ENCODE data around the gene CRACR2A. TPM values are rescaled to one million over a fixed set of nuclear protein-coding genes. Genes with fewer than 3 reads are reported as not detected.

The CRACR2A gene
- total RNA-seq, 1 experiment from 2014 or later, result 22.3 TPM

DNA sequence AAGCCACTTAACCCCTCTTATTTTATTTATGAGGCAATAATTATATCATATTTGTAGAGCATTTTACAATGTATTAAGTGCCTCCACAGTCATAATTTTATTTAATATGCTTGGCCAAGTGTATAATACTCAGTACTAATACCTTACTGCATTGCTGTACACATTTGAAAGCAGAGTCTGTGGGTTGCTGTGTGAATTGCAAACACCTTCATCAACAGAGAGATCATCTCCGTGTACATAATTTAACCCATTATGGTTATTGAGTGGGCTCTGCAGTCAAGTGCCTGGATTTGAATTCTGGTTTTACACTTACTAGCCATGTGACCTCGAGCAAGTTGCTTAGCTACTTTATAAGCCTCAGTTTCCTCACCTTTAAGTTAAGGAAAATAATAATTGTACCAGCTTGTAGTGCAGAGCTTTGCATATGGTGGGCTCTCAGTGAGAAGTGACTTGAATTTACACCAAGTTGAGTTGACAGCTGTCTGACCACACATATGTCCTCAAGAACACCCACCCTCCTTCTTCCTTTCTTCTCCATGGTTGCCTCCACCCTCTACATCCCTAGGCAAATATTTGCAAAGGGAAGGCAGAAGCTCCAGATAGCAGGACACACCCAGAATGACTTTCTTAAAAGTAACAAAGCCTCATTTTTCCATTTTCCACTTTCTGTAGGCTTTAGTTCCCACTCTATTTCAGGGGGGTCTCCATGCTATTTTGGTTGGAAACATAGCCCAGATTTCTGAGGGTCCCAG lies 12.3 kb downstream of the CRACR2A start:
- H3K4me2 ChIP-seq (ENCODE audit: low read depth, low read length, poor library complexity, severe bottlenecking), result no peak overlapping the region
- no peaks in the 10 kb centered on the region for H3K9me3 ChIP-seq (ENCODE audit: low read length)
- H3K36me3 ChIP-seq (ENCODE audit: insufficient read depth, low read length), result peaks cover 8% of the 10 kb centered on the region; the same call in 1 of the 2 replicates
- peaks cover 10% of the 10 kb centered on the region; the same call in 1 of the 2 replicates for H4K20me1 ChIP-seq (ENCODE audit: insufficient read depth, low read depth, low read length)
- H3K4me1 ChIP-seq (ENCODE audit: low read length), result no peaks in the 10 kb centered on the region
- no peak for DNase-seq
- no peak overlapping the region for H3K27ac ChIP-seq (ENCODE audit: low read length)
- no peak overlapping the region for H2AFZ ChIP-seq (ENCODE audit: low read length)
- H3K4me3 ChIP-seq (ENCODE audit: low read length), result no peak overlapping the region
- peaks cover 88% of the 10 kb centered on the region for H3K79me2 ChIP-seq (ENCODE audit: low read length)
- H3K9me2 ChIP-seq (replicated peaks; ENCODE audit: insufficient read depth, low read length), result no peaks in the 10 kb centered on the region
- H3K9ac ChIP-seq (ENCODE audit: low read length), result no peak overlapping the region
- no peaks in the 10 kb centered on the region for H3K27me3 ChIP-seq (ENCODE audit: low read length)

DNA sequence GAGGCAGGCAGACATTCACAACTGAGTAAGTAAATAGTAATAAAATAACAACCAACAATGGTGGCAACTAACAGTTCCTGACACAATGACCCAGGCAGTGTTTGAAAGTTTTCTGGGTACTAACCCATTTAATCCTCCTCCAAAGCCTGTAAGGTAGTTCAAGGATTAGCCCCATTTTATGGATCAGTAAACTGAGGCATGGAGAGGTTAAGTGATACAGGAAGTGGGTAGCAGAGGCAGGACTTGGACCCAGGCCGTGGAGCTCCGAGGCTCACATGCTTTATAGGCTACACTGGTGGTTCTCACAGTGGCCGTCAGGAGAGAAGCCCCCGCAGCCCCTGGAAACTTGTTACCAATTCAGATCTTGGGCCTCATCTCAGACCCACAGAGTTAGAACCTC lies 17.5 kb downstream of the CRACR2A start:
- H3K4me1 ChIP-seq (ENCODE audit: low read length), result no peaks in the 10 kb centered on the region
- no peak overlapping the region for H3K27ac ChIP-seq (ENCODE audit: low read length)
- H3K9me2 ChIP-seq (replicated peaks; ENCODE audit: insufficient read depth, low read length), result no peaks in the 10 kb centered on the region
- H3K36me3 ChIP-seq (ENCODE audit: insufficient read depth, low read length), result 0 out of 2 replicates have a peak, but pooled peaks cover 3% of the 10 kb centered on the region
- H3K4me2 ChIP-seq (ENCODE audit: low read depth, low read length, poor library complexity, severe bottlenecking), result no peak overlapping the region
- no peak overlapping the region for H3K4me3 ChIP-seq (ENCODE audit: low read length)
- H2AFZ ChIP-seq (ENCODE audit: low read length), result no peak overlapping the region
- peaks cover 70% of the 10 kb centered on the region for H3K79me2 ChIP-seq (ENCODE audit: low read length)
- H3K9me3 ChIP-seq (ENCODE audit: low read length), result no peaks in the 10 kb centered on the region
- H4K20me1 ChIP-seq (ENCODE audit: insufficient read depth, low read depth, low read length), result no peaks in the 10 kb centered on the region
- no peak overlapping the region for H3K9ac ChIP-seq (ENCODE audit: low read length)
- DNase-seq, result no peak
- no peaks in the 10 kb centered on the region for H3K27me3 ChIP-seq (ENCODE audit: low read length)

DNA sequence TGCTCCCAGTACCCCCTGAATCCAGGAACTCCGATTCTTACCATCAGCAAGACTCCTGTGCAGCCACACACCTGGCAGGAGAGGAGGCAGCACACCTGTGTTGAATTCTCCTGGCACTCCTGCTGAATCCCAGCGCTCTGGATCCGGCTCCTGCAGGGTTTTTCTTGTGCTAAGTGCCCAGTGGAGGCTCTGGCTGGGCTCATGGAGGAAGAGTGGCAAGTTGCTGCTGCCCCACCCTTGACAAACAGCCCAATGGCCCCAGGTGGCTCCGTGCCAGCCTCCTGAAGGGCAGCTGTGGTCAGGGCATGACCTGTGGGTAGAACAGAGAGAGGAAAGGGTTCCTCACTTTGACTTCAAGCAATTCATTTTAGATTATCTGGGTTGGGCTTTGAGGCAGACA lies 20.0 kb downstream of the CRACR2A start:
- Histone ChIP-seq H3K27me3 (ENCODE audit: low read length) (no peaks in the 10 kb centered on the region), H3K9me2 (replicated peaks; ENCODE audit: insufficient read depth, low read length) (no peaks in the 10 kb centered on the region), H3K4me1 (ENCODE audit: low read length) (no peaks in the 10 kb centered on the region), H2AFZ (ENCODE audit: low read length) (no peak overlapping the region), H3K9me3 (ENCODE audit: low read length) (no peaks in the 10 kb centered on the region), H3K9ac (ENCODE audit: low read length) (no peak overlapping the region), H3K4me2 (ENCODE audit: low read depth, low read length, poor library complexity, severe bottlenecking) (no peak overlapping the region), H3K79me2 (ENCODE audit: low read length) (peaks cover 54% of the 10 kb centered on the region), H3K27ac (ENCODE audit: low read length) (no peak overlapping the region), H3K4me3 (ENCODE audit: low read length) (no peak overlapping the region), H4K20me1 (ENCODE audit: insufficient read depth, low read depth, low read length) (no peaks in the 10 kb centered on the region), H3K36me3 (ENCODE audit: insufficient read depth, low read length) (no peaks in the 10 kb centered on the region)
- DNase-seq, result no peak

DNA sequence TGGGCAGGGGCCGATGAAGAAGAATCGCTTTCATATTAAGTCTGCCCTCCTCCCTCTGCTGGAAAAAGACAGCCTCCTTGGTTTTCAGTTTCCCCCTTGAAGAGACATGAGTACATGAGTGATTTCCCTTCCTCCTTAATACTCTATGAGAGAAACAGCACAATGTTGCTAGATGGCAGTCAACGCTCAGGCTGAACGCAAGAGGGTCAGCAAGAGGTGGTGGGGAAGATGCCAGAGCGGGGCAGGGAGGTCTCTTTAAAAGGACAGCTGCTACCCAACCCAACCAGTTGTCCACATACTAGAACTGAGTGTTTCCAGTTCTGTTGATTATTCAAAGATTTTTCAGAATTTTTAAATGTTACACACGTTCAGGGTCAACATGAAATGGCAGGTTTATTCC lies 22.8 kb downstream of the CRACR2A start:
- Histone ChIP-seq H3K9me2 (replicated peaks; ENCODE audit: insufficient read depth, low read length) (no peaks in the 10 kb centered on the region), H3K4me3 (ENCODE audit: low read length) (no peak overlapping the region), H2AFZ (ENCODE audit: low read length) (no peak overlapping the region), H3K79me2 (ENCODE audit: low read length) (peaks cover 38% of the 10 kb centered on the region), H4K20me1 (ENCODE audit: insufficient read depth, low read depth, low read length) (no peaks in the 10 kb centered on the region), H3K36me3 (ENCODE audit: insufficient read depth, low read length) (0 out of 2 replicates have a peak, but pooled peaks cover 2% of the 10 kb centered on the region), H3K9me3 (ENCODE audit: low read length) (no peaks in the 10 kb centered on the region), H3K4me1 (ENCODE audit: low read length) (no peaks in the 10 kb centered on the region), H3K9ac (ENCODE audit: low read length) (no peak overlapping the region), H3K27me3 (ENCODE audit: low read length) (no peaks in the 10 kb centered on the region), H3K4me2 (ENCODE audit: low read depth, low read length, poor library complexity, severe bottlenecking) (no peak overlapping the region), H3K27ac (ENCODE audit: low read length) (no peak overlapping the region)
- no peak for DNase-seq

DNA sequence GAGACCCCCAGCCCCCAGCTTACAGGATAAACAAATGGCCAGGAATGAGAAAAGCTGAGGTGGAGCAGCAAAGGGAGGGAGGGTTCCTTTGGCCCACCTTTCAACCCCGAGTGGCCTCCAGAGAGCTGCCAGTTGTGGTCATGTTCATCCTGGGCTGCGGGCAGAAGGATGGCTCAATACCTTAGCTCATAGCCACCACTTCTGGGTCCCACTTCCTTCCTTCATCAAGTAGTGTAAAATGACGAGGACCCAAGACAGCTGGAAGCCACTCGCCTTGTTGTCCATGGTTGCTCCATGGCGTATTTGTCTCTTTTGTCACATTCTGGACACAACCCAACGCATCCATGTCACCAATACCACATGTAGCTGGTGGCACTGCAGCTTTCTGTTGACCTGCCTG lies 24.2 kb downstream of the CRACR2A start:
- no peaks in the 10 kb centered on the region for H3K9me2 ChIP-seq (replicated peaks; ENCODE audit: insufficient read depth, low read length)
- H3K4me2 ChIP-seq (ENCODE audit: low read depth, low read length, poor library complexity, severe bottlenecking), result no peak overlapping the region
- H3K4me3 ChIP-seq (ENCODE audit: low read length), result no peak overlapping the region
- no peak overlapping the region for H3K27ac ChIP-seq (ENCODE audit: low read length)
- H3K9ac ChIP-seq (ENCODE audit: low read length), result no peak overlapping the region
- no peaks in the 10 kb centered on the region for H3K9me3 ChIP-seq (ENCODE audit: low read length)
- H3K4me1 ChIP-seq (ENCODE audit: low read length), result no peaks in the 10 kb centered on the region
- no peak overlapping the region for H2AFZ ChIP-seq (ENCODE audit: low read length)
- H3K36me3 ChIP-seq (ENCODE audit: insufficient read depth, low read length), result peaks cover 6% of the 10 kb centered on the region; the same call in 1 of the 2 replicates
- H3K79me2 ChIP-seq (ENCODE audit: low read length), result peaks cover 29% of the 10 kb centered on the region
- no peaks in the 10 kb centered on the region for H4K20me1 ChIP-seq (ENCODE audit: insufficient read depth, low read depth, low read length)
- H3K27me3 ChIP-seq (ENCODE audit: low read length), result no peaks in the 10 kb centered on the region
- no peak for DNase-seq

DNA sequence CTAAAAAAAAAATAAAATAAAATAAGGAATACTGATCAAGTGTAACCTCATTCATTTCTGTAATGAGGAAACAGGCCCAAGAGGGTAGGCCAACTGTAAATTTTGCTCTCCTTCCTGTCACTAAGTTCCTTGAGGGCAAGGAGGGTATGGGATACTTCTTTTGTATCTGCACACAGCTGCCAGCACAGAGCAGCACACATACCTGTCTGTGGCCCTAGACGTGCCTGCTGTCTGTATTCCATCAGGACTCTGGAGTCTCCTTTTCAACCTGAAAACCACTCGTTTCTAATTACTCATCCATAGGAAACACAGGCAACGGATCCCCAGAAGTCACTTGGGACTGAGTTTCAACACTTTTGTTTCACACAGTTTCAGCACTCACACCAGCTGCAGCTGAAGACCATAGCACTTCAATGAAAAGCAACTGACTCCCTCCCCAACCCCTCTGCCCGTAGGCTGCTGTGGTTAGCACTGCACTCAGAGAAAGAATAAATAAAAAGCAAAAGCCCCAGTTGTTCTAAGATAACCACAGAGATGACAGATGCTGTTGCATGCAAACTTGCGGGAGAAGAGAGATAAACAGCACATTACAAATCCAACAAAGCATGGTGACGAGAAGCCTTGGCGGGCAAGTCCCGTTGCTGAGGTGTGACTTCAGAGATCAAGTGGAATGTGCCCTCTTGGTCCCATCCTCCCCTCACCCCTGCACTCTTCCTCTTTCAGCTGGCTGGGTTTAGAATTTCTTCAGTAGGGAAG lies 24.9 kb downstream of the CRACR2A start:
- Histone ChIP-seq H3K79me2 (ENCODE audit: low read length) (peaks cover 23% of the 10 kb centered on the region), H3K4me3 (ENCODE audit: low read length) (no peak overlapping the region), H3K9me2 (replicated peaks; ENCODE audit: insufficient read depth, low read length) (no peaks in the 10 kb centered on the region), H3K27me3 (ENCODE audit: low read length) (no peaks in the 10 kb centered on the region), H2AFZ (ENCODE audit: low read length) (no peak overlapping the region), H3K9me3 (ENCODE audit: low read length) (no peaks in the 10 kb centered on the region), H3K27ac (ENCODE audit: low read length) (no peak overlapping the region), H3K4me1 (ENCODE audit: low read length) (no peaks in the 10 kb centered on the region), H4K20me1 (ENCODE audit: insufficient read depth, low read depth, low read length) (no peaks in the 10 kb centered on the region), H3K36me3 (ENCODE audit: insufficient read depth, low read length) (peaks cover 6% of the 10 kb centered on the region; the same call in 1 of the 2 replicates), H3K9ac (ENCODE audit: low read length) (no peak overlapping the region), H3K4me2 (ENCODE audit: low read depth, low read length, poor library complexity, severe bottlenecking) (no peak overlapping the region)
- no peak for DNase-seq

DNA sequence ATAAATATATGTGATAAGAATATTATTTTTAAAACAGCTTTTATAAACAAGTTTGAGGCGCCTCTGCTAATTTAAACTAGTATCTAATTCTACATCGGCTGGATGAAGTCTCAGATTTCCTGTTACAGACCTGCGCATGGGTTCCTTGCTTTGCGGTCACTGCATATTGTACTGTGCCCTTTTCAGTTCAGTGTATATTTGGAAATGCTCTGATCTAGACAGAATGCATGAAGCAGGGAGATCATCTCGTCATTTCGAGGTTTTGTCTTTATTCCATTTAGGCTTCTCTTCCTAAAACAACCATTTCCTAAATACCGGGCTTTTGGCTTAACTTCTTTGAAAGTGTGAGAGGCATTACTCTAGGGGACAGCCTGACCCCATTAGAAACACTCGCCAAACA lies 25.6 kb downstream of the CRACR2A start:
- no peaks in the 10 kb centered on the region for H3K4me1 ChIP-seq (ENCODE audit: low read length)
- no peak overlapping the region for H3K4me2 ChIP-seq (ENCODE audit: low read depth, low read length, poor library complexity, severe bottlenecking)
- no peaks in the 10 kb centered on the region for H3K9me2 ChIP-seq (replicated peaks; ENCODE audit: insufficient read depth, low read length)
- no peak overlapping the region for H3K9ac ChIP-seq (ENCODE audit: low read length)
- no peak overlapping the region for H3K4me3 ChIP-seq (ENCODE audit: low read length)
- peaks cover 16% of the 10 kb centered on the region for H3K79me2 ChIP-seq (ENCODE audit: low read length)
- no peak overlapping the region for H2AFZ ChIP-seq (ENCODE audit: low read length)
- H3K27me3 ChIP-seq (ENCODE audit: low read length), result no peaks in the 10 kb centered on the region
- H3K36me3 ChIP-seq (ENCODE audit: insufficient read depth, low read length), result peaks cover 6% of the 10 kb centered on the region; the same call in 1 of the 2 replicates
- DNase-seq, result no peak
- no peak overlapping the region for H3K27ac ChIP-seq (ENCODE audit: low read length)
- no peaks in the 10 kb centered on the region for H4K20me1 ChIP-seq (ENCODE audit: insufficient read depth, low read depth, low read length)
- H3K9me3 ChIP-seq (ENCODE audit: low read length), result no peaks in the 10 kb centered on the region

DNA sequence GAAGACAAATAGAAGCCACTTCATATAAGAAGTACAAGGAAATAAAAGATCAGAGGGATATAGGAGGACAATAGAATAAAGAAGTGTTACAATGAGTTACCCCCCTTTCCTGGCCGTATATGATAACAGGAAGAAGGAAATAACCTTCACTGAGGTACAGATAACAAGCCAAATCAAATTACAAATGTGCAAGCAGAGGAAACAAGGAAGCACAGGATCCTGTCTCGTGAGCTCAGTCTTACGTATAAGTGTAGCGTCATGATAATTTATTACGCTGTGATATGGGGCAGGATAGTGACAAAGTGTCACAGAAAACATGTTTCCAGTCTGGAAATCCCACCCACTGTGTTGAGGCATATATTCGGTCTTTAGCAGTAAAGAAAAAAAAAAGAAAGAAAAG lies 26.5 kb downstream of the CRACR2A start:
- Histone ChIP-seq H3K4me3 (ENCODE audit: low read length) (no peak overlapping the region), H2AFZ (ENCODE audit: low read length) (no peak overlapping the region), H3K27me3 (ENCODE audit: low read length) (no peaks in the 10 kb centered on the region)

More for the DNA sequence above, 26.5 kb downstream of the CRACR2A start:
- no peak for DNase-seq
- H3K4me1 ChIP-seq (ENCODE audit: low read length), result no peaks in the 10 kb centered on the region
- peaks cover 15% of the 10 kb centered on the region; the same call in 1 of the 2 replicates for H3K79me2 ChIP-seq (ENCODE audit: low read length)
- no peaks in the 10 kb centered on the region for H3K9me3 ChIP-seq (ENCODE audit: low read length)
- no peaks in the 10 kb centered on the region for H3K9me2 ChIP-seq (replicated peaks; ENCODE audit: insufficient read depth, low read length)
- no peak overlapping the region for H3K9ac ChIP-seq (ENCODE audit: low read length)
- no peaks in the 10 kb centered on the region for H4K20me1 ChIP-seq (ENCODE audit: insufficient read depth, low read depth, low read length)
- no peak overlapping the region for H3K4me2 ChIP-seq (ENCODE audit: low read depth, low read length, poor library complexity, severe bottlenecking)
- H3K36me3 ChIP-seq (ENCODE audit: insufficient read depth, low read length), result peaks cover 6% of the 10 kb centered on the region; the same call in 1 of the 2 replicates
- no peak overlapping the region for H3K27ac ChIP-seq (ENCODE audit: low read length)

Measured in Karpas-422 (cell line).